ENCODE results near the gene PTCD3.

GRCh38 chr2:86082756-86083155 is 23.3 kb upstream of the PTCD3 start:
- no peak for TF ChIP-seq POLR2A (IDR thresholded peaks at IDR 0.05)
- TF ChIP-seq, protein P1, sequence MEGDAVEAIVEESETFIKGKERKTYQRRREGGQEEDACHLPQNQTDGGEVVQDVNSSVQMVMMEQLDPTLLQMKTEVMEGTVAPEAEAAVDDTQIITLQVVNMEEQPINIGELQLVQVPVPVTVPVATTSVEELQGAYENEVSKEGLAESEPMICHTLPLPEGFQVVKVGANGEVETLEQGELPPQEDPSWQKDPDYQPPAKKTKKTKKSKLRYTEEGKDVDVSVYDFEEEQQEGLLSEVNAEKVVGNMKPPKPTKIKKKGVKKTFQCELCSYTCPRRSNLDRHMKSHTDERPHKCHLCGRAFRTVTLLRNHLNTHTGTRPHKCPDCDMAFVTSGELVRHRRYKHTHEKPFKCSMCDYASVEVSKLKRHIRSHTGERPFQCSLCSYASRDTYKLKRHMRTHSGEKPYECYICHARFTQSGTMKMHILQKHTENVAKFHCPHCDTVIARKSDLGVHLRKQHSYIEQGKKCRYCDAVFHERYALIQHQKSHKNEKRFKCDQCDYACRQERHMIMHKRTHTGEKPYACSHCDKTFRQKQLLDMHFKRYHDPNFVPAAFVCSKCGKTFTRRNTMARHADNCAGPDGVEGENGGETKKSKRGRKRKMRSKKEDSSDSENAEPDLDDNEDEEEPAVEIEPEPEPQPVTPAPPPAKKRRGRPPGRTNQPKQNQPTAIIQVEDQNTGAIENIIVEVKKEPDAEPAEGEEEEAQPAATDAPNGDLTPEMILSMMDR (IDR thresholded peaks at IDR 0.05): no peak
- no peak for TF ChIP-seq EP300 (IDR thresholded peaks at IDR 0.05)
